ENCODE measurements around the gene TPP1. TPM values are rescaled to one million over a fixed set of nuclear protein-coding genes. Genes with fewer than 3 reads are reported as not detected.

The TPP1 gene
- 2.5 and 15.2 TPM in 2 replicates for total RNA-seq (2014; rRNA removed; shearing (Covaris generic); ENCODE audit: low replicate concordance)

DNA sequence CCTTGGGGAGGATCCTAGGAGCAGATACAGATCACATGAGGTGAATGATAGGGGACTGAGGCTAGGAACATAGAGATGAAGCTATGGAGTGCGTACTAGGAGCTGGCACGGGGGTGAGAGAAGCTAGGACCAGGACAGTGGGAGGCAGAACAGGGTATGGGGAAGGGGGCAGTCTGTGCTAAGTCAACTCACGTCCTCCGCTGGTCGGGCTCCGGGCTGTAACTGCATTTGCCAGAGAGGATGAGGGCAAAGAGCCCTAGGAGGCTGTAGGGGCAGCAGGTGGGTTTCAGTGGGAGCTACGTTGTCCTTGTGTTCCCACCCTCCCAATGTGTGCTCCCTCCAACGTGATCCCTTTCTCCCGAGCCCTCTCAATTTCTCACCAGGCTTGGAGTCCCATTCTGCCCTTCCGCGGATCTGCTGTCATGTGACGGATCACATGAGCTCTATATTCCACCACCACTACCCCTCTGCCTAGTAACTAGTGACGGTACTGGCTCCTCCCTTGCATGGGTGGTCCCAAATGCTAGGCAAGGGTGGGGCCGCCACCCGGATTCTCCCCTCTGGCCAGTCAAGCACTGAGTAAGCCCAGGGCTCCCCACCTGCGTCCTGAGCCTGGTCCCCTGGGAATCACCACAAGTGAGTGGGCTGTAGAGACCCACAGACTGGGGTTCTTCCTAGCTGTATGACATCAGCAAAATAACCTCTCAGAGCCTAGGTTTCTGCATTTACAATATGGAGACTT lies at the start of gene TPP1:
Gene TPP1, minus strand, starts transcription at position 419 of the 742 bp plus-strand sequence. Its CDS starts 22 bp downstream, at position 397.
- peak; percentile 86 for DNase-seq
- Histone ChIP-seq H3K27me3 (no peaks in the 10 kb centered on the region), H3K36me3 (no peaks in the 10 kb centered on the region), H3K4me3 (peak within 1 kb of the TSS; percentile 64), H3K9me3 (no peaks in the 10 kb centered on the region)

DNA sequence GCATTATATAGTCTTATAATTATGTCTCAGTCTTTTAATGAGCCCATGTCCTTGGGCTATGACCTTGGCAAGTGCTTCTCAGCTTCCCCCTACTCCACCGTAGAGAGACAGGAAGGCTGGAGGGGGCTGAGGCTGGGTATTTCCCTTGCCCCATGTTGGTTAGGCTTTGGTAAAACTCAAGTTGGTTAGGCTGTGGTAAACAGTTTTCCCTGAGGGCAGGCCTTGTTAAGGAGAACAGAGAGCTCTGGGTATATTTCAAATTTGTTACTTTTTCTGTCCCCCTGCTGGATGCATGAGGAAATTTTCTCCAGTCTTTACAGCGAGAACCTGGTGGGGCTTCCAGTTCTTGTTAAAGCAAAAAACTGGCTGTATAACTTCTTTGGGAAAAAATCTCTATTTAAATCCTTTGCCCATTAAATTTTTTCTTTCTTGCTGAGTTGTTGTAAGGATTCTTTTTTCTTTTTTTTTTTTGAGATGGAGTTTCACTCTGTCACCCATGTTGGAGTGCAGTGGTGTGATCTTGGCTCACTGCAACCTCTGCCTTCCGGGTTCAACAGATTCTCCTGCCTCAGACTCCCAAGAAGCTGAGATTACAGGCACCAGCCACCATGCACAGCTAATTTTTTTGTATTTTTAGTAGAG lies 48.6 kb upstream of the TPP1 start:
- DNase-seq = no peak
- H3K9me3 ChIP-seq = no peaks in the 10 kb centered on the region
- no peaks in the 10 kb centered on the region for H3K36me3 ChIP-seq
- no peak overlapping the region for H3K4me3 ChIP-seq
- no peaks in the 10 kb centered on the region for H3K27me3 ChIP-seq

DNA sequence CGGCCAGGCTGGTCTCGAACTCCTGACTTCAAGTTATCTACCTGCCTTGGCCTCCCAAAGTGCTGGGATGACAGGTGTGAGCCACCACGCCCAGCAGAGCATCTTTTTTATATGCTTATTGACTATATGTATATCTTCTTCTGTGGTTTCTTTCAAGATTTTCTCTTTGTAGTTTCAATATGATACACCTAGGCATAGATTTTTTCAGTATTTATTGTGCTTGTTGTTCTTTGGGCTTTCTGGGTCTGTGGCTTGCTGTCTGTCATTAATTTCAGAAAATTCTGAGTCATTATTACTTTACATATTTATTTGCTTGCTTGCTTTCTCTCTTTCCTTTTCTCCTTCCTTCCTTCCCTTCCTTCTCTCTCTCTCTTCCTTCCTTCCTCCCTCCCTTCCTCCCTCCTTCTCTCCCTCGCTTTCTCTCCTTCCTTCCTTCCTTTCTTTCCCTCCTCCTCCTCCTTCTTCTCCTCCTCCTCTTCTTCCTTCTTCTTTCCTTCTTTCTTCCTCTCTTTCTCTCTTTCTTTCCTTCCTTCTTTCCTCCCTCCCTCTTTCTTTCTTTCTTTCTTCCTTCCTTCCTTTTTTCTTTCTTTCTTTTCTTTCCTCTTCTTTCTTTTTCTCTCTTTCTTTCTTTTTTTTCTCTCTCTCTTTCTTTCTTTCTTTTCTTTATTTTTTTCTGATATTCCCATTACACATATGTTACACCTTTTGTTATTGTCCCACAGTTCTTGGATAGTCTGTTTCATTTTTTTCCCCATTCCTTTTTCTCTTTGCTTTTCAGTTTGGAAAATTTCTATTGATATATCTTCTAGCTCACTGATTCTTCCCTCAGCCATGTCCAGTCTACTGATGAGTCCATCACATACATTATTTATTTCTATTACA lies 47.3 kb upstream of the TPP1 start:
- H3K36me3 ChIP-seq = no peaks in the 10 kb centered on the region
- H3K4me3 ChIP-seq = no peak overlapping the region
- no peaks in the 10 kb centered on the region for H3K27me3 ChIP-seq
- H3K9me3 ChIP-seq = no peaks in the 10 kb centered on the region
- no peak for DNase-seq

DNA sequence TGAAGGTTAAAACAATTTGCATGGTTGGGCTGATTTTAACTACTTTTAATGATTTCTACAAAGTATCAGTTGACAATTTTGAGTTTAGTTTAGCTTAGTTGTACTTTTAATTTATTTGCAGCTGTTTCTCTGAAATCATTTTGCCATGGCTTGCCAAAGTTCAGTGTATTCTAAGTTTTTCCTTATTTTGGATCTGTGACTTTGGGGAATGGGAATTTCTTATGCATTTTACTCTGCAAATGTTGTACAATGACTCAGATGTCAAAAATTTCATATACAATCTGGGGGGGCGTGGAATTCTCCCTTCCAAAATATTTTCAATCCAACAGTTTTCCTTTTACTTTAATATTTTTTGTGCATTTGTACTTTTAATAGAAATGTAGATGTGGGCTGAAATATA lies 45.3 kb upstream of the TPP1 start:
- H3K36me3 ChIP-seq = no peaks in the 10 kb centered on the region
- H3K9me3 ChIP-seq = no peaks in the 10 kb centered on the region
- no peak for DNase-seq
- no peaks in the 10 kb centered on the region for H3K27me3 ChIP-seq
- no peak overlapping the region for H3K4me3 ChIP-seq

DNA sequence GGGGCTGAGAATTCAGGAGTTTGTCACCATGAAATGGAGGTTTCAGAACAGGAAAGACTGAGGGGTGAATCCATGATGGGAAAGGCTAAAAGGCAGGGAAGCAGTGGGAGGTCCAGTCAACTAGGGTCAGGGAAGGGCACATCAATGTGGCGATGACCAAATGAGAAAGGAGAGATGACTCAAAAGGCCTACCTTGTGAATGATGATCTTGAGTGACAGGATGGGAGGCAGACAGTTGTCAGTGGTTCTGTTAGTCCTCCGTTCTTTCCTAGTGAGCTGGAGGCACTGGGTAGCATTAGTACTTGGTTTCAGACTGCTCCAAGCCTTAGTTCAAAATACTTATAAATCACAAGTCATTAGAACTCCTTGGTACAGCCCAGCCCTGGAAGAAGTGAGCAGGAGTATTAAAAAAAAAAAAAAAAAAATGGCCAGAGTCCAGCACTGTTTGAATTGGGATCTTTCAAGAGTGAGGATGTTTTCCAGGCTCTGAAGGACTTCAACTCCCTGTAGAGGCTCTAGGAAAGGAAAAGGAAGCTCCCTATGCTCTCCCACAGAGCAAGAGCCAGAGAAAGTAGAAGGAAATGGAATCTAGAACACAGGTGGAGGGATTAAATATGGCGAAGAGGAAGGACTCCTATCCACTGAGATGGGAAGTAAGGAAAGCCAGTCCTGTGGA lies 44.7 kb upstream of the TPP1 start:
- Histone ChIP-seq H3K9me3 (no peaks in the 10 kb centered on the region), H3K36me3 (no peaks in the 10 kb centered on the region), H3K4me3 (no peak overlapping the region), H3K27me3 (no peaks in the 10 kb centered on the region)
- no peak for DNase-seq

DNA sequence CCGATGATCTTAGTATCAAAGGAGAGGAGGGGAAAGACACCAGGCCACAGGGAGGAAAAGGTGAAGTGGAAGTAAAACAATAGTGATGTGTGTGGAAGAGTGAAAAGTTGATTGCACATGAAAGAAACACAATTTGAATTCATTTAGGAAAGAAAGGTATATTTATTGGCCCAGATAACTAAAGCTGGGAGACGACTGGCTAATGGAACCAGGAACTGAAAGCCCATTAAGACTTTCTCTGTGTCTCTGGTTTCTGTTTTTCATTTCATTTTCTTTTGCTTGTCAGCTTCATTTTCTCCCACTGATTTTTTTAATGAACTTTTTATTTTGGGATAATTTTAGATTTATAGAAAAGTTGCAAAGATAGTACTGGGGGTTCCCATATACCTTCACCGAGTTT lies 41.5 kb upstream of the TPP1 start:
- no peaks in the 10 kb centered on the region for H3K27me3 ChIP-seq

DNA sequence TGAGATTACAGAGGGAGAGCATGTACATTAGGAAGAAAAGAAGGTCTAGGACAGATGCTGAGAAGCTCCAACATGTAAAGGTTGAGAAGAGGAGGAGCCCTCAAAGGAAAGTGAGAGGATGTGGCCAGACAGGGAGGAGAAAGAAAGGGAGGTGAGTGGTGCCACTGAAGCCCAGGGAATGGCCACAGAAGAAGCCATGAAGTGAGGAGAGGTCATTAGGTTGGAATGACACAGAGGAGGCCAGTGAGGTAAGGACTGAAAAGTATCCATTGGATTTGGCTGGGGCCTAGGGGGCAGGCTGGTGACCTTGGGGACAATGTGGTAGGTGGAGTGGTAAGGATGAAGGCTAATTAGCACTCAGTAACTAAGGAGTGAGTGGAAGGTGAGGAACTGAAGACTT lies 39.4 kb upstream of the TPP1 start:
- no peak overlapping the region for H3K4me3 ChIP-seq
- DNase-seq = no peak
- no peaks in the 10 kb centered on the region for H3K9me3 ChIP-seq
- no peaks in the 10 kb centered on the region for H3K27me3 ChIP-seq
- no peaks in the 10 kb centered on the region for H3K36me3 ChIP-seq

More for the DNA sequence above, 41.5 kb upstream of the TPP1 start:
- Histone ChIP-seq H3K4me3 (no peak overlapping the region), H3K36me3 (no peaks in the 10 kb centered on the region), H3K9me3 (no peaks in the 10 kb centered on the region)
- no peak for DNase-seq

DNA sequence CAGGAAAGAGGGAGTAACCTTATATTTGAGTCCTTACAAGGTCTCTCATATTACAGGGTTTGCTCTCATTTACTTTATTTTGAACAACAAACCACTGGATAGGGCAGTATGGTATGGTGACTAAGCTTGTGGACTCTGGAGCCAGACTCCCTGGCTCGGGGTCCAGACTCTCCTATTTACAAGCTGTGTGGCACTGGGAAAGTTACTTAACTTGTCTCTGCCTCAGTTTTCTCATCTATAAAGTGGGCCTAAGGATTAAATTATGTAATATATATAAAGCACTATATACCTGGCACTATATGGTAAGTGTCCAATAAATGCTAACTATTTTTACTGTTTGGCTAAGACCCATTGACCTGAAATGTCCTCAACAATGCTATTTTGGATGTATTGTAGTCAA lies 38.1 kb upstream of the TPP1 start:
- Histone ChIP-seq H3K9me3 (no peaks in the 10 kb centered on the region), H3K4me3 (no peak overlapping the region), H3K27me3 (no peaks in the 10 kb centered on the region), H3K36me3 (no peaks in the 10 kb centered on the region)
- DNase-seq = peak; percentile 39

DNA sequence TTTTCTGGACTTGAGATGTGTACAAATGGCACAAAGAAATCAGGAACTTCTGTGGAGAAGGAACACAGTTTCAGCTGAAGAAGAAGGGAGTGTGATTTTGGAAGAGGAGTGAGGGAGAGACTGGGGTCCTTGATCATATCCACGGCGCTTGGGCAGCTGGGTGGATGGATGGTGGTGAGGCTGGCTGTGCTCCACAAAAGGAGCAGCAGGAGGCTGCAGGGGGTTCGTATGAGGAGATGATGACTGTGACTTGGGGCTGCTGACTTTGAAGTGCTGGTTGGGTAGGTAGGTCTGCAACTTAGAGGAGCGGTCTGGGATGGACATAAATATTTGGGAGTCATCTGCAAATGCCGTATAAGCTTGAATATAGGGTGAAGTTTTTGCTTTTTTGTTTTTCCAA lies 37.7 kb upstream of the TPP1 start:
- DNase-seq = no peak
- H3K36me3 ChIP-seq = no peaks in the 10 kb centered on the region
- no peaks in the 10 kb centered on the region for H3K27me3 ChIP-seq
- H3K9me3 ChIP-seq = no peaks in the 10 kb centered on the region
- H3K4me3 ChIP-seq = no peak overlapping the region

DNA sequence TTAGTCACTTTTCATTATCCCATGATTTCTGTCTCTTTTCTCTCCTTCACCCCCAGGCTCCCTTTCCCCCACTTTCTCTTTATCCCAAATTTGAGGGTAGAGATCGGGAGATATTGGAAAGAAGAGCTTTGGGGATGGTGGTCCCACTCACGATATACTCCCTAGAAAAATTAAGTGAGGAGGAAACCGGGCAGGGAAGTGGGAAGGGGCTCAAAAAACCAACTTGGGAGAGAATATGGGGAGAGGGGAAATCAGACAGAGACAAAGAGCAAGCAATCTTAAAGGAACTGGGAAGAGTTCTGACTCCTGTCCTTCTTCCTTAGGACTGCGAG lies 37.3 kb upstream of the TPP1 start:
- Histone ChIP-seq H3K4me3 (no peak overlapping the region), H3K9me3 (no peaks in the 10 kb centered on the region), H3K27me3 (no peaks in the 10 kb centered on the region), H3K36me3 (no peaks in the 10 kb centered on the region)
- DNase-seq = no peak

DNA sequence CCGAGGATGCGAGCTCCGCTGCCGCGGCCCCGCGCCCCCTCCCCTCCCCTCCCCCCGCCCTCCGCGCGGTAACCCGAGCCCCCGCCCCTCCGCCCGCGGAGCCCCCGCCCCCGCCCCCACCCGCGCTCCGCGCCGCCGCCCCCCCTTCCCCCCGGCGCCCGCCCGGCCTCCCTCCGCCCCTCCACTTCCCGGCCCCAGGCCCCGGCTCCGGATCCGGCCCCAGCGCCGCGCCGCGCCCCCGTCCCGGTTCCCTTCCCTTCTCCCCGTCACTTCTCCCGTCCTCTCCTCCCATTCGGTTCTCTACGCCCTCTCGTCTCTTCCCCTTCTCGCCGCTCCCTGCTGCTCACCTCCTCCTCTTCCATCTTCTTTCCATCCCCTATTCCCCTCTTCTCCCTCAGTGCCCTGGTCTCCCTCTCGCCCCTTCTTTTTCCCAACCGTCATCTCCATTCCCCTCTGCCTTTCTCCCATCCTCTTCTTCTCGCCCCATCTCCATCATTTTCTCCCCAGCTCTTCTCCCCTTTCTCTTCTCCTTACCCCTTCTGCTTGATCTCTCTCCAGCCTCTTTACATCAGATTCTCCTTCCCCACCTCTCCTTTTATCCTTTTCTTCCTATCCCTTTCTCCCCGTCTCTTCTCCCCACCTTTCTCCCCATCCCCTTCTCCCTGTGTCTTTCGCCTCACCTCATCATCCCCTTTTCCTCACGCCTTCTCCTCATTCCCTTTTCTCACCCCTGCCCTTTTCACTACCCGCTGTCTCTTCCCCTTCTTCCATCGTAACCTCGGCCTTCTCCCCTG lies 36.8 kb upstream of the TPP1 start, which contains the start of gene DCHS1:
Gene DCHS1, minus strand, starts transcription at position 20 of the 794 bp plus-strand sequence. CDS start 14,196 bp downstream, outside the sequence.
- peak within 1 kb of the TSS; percentile 46 for H3K4me3 ChIP-seq
- H3K27me3 ChIP-seq = no peaks in the 10 kb centered on the region
- DNase-seq = peak; percentile 40
- no peaks in the 10 kb centered on the region for H3K36me3 ChIP-seq
- no peaks in the 10 kb centered on the region for H3K9me3 ChIP-seq

DNA sequence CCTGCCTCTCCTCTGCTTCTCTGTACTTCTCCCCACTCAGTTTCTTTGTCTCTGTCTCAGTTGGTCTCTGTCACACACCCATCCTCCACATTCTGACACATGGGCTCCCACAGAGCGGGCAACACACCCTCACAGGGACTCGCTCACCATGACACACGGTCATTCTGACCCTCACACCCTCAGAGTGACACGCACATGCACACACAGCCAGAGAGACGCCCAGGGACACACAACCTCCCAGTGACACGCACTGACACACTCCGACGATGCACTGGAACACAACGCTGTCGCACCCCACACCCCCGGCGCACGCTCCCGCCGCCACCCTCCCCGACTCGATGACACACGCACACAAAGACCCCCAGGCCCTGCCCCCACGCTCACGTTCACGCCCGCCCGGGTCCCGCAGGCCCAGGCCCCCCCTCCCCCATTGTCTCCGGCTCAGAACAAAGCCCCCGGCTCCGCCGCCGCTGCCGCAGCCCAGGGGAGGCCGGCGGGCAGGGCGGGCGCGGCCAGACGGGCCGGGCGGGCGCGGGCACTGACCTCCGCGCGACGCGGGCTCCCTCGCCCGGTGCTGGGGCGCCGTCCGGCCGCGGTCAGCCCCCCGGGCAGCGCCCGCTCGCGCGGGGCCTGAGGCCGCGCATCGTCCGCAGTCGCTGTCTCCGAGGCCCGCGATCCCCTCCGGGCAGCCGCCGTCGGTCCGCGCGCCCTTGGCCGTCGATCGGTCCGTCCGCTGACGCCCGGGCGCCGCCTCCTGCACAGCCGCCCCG lies 36.0 kb upstream of the TPP1 start:
- no peaks in the 10 kb centered on the region for H3K9me3 ChIP-seq
- no peaks in the 10 kb centered on the region for H3K36me3 ChIP-seq
- DNase-seq = peak; percentile 32
- H3K27me3 ChIP-seq = no peaks in the 10 kb centered on the region
- H3K4me3 ChIP-seq = peak overlapping the region; percentile 38

DNA sequence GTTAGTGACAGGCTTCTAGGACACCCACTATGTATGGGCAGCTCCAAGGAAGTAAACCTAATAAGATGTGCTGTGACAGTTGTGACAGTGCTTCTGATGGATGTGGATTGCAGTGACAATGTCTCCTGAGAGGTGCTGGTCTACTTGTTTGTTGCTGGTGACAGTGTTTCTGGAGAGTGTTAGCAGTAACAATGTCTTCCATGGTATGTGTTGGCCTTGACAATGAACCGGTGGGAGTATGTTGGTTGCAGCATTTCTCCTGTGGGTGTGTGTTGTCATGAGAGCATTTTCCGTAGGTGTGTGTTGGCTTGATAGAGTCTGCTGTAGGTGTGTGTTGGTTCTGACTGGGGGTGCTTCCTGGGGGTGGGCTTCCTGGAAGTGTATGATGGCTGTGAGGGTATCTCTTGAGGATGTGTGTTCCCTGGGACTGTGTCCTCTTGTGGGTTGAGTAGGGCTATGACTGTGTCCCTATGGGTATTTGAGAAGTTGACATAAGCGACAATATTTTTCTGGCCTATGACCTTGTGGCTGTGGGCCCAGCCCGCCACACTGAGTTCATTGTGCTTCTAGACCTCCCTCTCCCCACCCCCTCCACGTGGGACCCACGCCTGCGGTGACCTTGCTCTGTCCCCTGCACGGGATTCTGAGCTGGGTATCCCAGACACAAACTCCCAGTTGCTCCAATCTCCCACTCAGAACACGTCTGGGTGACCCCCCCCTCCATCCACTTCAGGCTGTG lies 35.2 kb upstream of the TPP1 start:
- DNase-seq = no peak
- H3K27me3 ChIP-seq = no peaks in the 10 kb centered on the region

DNA sequence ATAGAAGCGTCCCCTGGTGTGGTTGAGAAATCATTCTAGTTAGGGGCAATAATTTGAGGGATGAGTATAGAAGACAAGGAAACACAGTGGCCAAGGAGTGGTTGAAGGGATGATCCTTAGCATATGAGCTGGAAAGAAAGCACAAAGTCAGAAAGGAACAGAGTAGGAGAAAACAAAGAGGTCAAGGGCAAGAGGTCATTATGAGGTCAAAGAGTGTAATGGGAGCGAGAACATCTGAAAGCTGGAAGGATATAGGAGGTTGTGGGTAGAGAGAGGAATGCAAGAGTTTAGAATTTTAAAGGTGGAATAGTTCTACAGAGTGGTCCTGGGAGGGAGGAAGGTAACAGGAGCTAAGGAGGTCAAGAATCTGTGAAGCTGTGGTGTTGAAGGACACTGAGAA lies 34.4 kb upstream of the TPP1 start:
- no peak for DNase-seq
- Histone ChIP-seq H3K27me3 (no peaks in the 10 kb centered on the region), H3K4me3 (no peak overlapping the region), H3K36me3 (no peaks in the 10 kb centered on the region), H3K9me3 (no peaks in the 10 kb centered on the region)

More for the DNA sequence above, 35.2 kb upstream of the TPP1 start:
- peak overlapping the region; percentile 38 for H3K4me3 ChIP-seq
- no peaks in the 10 kb centered on the region for H3K36me3 ChIP-seq
- no peaks in the 10 kb centered on the region for H3K9me3 ChIP-seq

DNA sequence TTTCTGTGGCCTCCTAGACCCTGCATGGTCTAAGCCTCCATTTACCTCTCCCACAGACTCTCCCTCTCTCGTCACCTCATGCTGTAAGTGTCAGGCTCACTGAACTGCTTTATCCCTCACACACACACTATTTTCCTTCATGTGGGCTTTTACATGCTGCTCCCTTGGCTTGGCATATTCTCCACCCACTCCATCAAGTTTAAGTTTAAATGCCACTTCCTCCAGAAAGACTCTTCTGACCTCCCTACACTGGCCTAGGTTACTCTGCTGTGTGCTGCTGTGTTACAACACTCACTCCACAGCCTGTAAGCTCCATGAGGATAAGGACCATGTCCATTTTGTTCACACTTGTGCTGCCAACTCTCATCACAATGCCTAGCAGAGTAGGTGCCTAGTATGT lies 33.9 kb upstream of the TPP1 start:
- DNase-seq = no peak
- Histone ChIP-seq H3K4me3 (no peak overlapping the region), H3K9me3 (no peaks in the 10 kb centered on the region), H3K27me3 (no peaks in the 10 kb centered on the region), H3K36me3 (no peaks in the 10 kb centered on the region)

Measured in MG63 (cell line).